ENCODE results near the gene VENTX.

The VENTX gene

DNA sequence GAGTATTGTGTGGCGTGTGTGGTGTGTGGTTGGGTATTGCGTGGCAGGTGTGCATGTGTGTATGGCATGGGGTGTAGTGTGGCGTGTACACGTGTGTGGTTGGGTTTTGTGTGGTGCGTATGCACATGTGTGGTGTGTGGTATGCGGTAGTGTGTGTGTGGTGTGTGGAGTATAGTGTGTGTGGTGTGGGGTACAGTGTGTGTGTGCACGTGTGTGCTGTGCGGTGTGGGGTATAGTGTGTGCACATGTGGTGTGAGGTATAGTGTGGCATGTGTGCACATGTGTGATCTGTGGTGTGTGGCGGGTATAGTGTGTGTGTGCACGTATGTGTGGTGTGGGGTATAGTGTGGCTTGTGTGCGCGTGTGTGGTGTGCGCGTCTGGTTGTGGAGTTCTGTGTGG is 28.5 kb upstream of the VENTX start:
- no peak overlapping the region for H3K27ac ChIP-seq (ENCODE audit: insufficient read depth, low read depth, low read length, poor library complexity, severe bottlenecking)
- no peak overlapping the region for H3K4me3 ChIP-seq (ENCODE audit: insufficient read depth, low read depth, low read length)
- no peaks in the 10 kb centered on the region for H3K9me3 ChIP-seq (ENCODE audit: control insufficient read depth, low read length)
- H3K27me3 ChIP-seq (ENCODE audit: control insufficient read depth, insufficient read depth, low read length, poor library complexity, severe bottlenecking), result no peaks in the 10 kb centered on the region
- no peaks in the 10 kb centered on the region for H3K4me1 ChIP-seq (ENCODE audit: control insufficient read depth, insufficient read depth, low read length)
- H3K36me3 ChIP-seq (ENCODE audit: control insufficient read depth, insufficient read depth, low read length), result no peaks in the 10 kb centered on the region
- 94% methylated on average over 14 of the region's 14 CpGs for WGBS, 2 experiments

- Histone ChIP-seq H3K4me3 (ENCODE audit: insufficient read depth, low read depth, low read length) (no peak overlapping the region), H3K27ac (ENCODE audit: insufficient read depth, low read depth, low read length, poor library complexity, severe bottlenecking) (no peak overlapping the region), H3K36me3 (ENCODE audit: control insufficient read depth, insufficient read depth, low read length) (no peaks in the 10 kb centered on the region), H3K9me3 (ENCODE audit: control insufficient read depth, low read length) (no peaks in the 10 kb centered on the region), H3K4me1 (ENCODE audit: control insufficient read depth, insufficient read depth, low read length) (no peaks in the 10 kb centered on the region), H3K27me3 (ENCODE audit: control insufficient read depth, insufficient read depth, low read length, poor library complexity, severe bottlenecking) (no peaks in the 10 kb centered on the region)
- WGBS, 2 experiments, result 89 to 90% methylated on average over 20 of the region's 20 CpGs
Measured at GRCh38 chr10:133209641-133210040, 28.0 kb upstream of the VENTX start.

DNA sequence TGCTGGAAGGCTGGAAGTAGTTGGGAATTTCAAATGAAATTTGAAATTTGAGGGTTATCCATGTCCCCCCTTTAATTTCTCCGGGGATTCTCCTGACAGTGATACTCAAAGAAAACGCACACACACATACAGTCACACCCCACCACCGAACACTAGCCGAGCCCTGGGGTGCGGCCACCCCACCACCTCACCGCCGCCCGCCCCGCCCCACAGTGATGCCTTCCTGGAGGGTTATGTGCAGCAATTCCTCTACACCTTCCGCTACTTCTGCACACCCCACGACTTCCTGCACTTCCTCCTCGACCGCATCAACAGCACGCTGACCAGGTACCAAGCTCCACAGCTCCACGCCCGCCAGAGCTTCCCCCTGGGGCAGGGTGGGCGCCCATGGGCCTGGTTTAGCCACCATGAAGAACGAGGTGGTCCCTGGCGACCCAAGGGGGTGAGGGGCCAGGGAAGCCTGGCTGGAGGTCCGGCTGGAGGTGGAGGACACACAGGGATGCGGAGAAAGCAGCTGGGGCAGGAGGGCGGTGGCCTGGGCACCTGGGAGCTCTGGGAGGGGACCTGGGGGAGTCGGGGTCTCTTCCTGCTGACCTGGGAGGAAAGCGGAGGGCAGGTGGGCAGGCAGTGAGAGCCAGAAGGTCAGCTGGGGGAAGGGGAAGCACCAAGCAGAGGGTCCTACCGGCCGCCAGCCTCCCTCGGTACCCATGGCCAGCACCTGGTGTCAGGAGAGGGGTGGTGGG is 27.1 kb upstream of the VENTX start:
- Histone ChIP-seq H3K27me3 (ENCODE audit: control insufficient read depth, insufficient read depth, low read length, poor library complexity, severe bottlenecking) (no peaks in the 10 kb centered on the region), H3K9me3 (ENCODE audit: control insufficient read depth, low read length) (no peaks in the 10 kb centered on the region), H3K4me3 (ENCODE audit: insufficient read depth, low read depth, low read length) (no peak overlapping the region), H3K4me1 (ENCODE audit: control insufficient read depth, insufficient read depth, low read length) (no peaks in the 10 kb centered on the region), H3K27ac (ENCODE audit: insufficient read depth, low read depth, low read length, poor library complexity, severe bottlenecking) (no peak overlapping the region), H3K36me3 (ENCODE audit: control insufficient read depth, insufficient read depth, low read length) (no peaks in the 10 kb centered on the region)
- 94 to 95% methylated on average over 27 of the region's 27 CpGs for WGBS, 2 experiments

DNA sequence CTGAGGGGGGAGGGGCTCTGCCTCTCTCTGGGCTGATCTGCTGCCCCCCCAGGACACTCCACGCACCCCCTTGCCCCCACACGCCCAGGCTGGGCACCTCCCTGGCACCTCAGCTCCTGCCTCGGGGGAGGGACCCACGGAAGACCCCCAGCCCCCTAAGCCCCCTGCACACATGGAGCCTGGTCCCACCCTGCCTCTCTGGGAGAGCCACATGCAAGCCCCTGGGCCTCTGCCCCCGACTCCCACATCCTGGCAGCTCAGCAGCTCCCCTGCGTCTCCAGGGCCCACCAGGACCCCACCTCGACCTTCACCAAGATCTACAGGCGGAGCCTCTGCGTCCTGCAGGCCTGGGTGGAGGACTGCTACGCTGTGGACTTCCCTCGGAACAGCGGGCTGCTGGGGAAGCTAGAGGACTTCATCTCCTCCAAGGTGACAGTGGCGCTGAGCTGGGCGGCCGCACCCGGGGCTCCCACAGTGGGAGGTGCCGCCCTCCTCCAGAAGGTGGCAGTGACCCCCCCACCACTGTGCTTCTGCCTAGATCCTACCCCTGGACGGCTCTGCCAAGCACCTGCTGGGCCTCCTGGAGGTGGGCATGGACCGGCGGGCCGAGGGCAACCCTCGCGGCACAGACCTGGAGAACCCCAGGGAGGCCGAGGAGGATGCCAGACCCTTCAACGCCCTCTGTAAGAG is 26.4 kb upstream of the VENTX start:
- Histone ChIP-seq H3K4me3 (ENCODE audit: insufficient read depth, low read depth, low read length) (no peak overlapping the region), H3K4me1 (ENCODE audit: control insufficient read depth, insufficient read depth, low read length) (no peaks in the 10 kb centered on the region), H3K36me3 (ENCODE audit: control insufficient read depth, insufficient read depth, low read length) (no peaks in the 10 kb centered on the region), H3K27ac (ENCODE audit: insufficient read depth, low read depth, low read length, poor library complexity, severe bottlenecking) (no peak overlapping the region), H3K9me3 (ENCODE audit: control insufficient read depth, low read length) (no peaks in the 10 kb centered on the region), H3K27me3 (ENCODE audit: control insufficient read depth, insufficient read depth, low read length, poor library complexity, severe bottlenecking) (no peaks in the 10 kb centered on the region)
- WGBS, 2 experiments, result 92 to 94% methylated on average over 25 of the region's 25 CpGs

DNA sequence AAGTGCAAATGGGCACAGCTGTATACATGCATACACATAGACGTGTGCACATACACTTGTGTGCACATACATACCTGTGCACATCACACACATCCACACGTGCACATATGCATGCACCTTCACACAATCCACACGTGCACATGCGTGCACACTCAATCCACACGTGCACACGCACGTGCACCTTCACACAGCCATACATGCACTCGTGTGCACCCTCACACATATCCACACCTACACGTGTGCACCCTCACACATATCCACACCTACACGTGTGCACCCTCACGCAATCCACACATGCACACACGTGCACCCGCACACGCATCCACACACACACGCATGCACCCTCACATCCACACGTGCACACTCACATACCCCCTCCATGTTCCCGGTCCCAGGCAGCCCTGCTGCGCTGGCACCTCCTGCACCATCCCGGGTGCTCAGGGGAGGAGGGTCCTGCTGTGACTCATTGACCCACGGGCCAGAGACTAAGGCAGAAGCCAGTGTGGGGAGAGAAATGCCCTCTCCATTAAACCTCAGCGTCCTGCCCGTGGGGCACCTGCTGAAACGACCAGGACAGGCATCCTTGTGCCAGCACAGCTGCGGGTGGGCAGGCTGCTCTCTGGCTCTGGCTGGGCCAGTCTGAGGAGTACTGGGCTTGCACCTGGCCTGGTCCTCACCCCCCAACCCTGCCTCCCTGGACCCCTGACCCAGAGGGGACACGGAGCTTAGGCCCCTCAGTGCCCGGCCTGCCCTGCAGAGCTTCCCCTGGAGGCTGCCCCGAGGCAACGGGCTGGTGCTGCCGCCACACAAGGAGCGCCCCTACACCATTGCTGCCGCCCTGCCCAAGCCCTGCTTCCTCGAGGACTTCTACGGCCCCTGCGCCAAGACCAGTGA is 25.4 kb upstream of the VENTX start:
- Histone ChIP-seq H3K27ac (ENCODE audit: insufficient read depth, low read depth, low read length, poor library complexity, severe bottlenecking) (no peak overlapping the region), H3K4me1 (ENCODE audit: control insufficient read depth, insufficient read depth, low read length) (no peaks in the 10 kb centered on the region), H3K27me3 (ENCODE audit: control insufficient read depth, insufficient read depth, low read length, poor library complexity, severe bottlenecking) (no peaks in the 10 kb centered on the region), H3K9me3 (ENCODE audit: control insufficient read depth, low read length) (no peaks in the 10 kb centered on the region), H3K36me3 (ENCODE audit: control insufficient read depth, insufficient read depth, low read length) (no peaks in the 10 kb centered on the region), H3K4me3 (ENCODE audit: insufficient read depth, low read depth, low read length) (no peak overlapping the region)
- 92 to 95% methylated on average over 34 of the region's 34 CpGs for WGBS, 2 experiments

- H3K4me1 ChIP-seq (ENCODE audit: control insufficient read depth, insufficient read depth, low read length), result no peaks in the 10 kb centered on the region
- 94 to 95% methylated on average over 20 of the region's 20 CpGs for WGBS, 2 experiments
- no peak overlapping the region for H3K27ac ChIP-seq (ENCODE audit: insufficient read depth, low read depth, low read length, poor library complexity, severe bottlenecking)
- no peaks in the 10 kb centered on the region for H3K9me3 ChIP-seq (ENCODE audit: control insufficient read depth, low read length)
- H3K36me3 ChIP-seq (ENCODE audit: control insufficient read depth, insufficient read depth, low read length), result no peaks in the 10 kb centered on the region
- H3K27me3 ChIP-seq (ENCODE audit: control insufficient read depth, insufficient read depth, low read length, poor library complexity, severe bottlenecking), result no peaks in the 10 kb centered on the region
- H3K4me3 ChIP-seq (ENCODE audit: insufficient read depth, low read depth, low read length), result no peak overlapping the region
Measured at GRCh38 chr10:133212853-133213494, 24.7 kb upstream of the VENTX start.

GRCh38 chr10:133213641-133214467 is 23.8 kb upstream of the VENTX start:
- WGBS, 2 experiments, result 90 to 91% methylated on average over 32 of the region's 32 CpGs
- Histone ChIP-seq H3K9me3 (ENCODE audit: control insufficient read depth, low read length) (no peaks in the 10 kb centered on the region), H3K4me3 (ENCODE audit: insufficient read depth, low read depth, low read length) (no peak overlapping the region), H3K36me3 (ENCODE audit: control insufficient read depth, insufficient read depth, low read length) (no peaks in the 10 kb centered on the region), H3K4me1 (ENCODE audit: control insufficient read depth, insufficient read depth, low read length) (no peaks in the 10 kb centered on the region), H3K27me3 (ENCODE audit: control insufficient read depth, insufficient read depth, low read length, poor library complexity, severe bottlenecking) (no peaks in the 10 kb centered on the region), H3K27ac (ENCODE audit: insufficient read depth, low read depth, low read length, poor library complexity, severe bottlenecking) (no peak overlapping the region)

GRCh38 chr10:133214468-133215410 is 22.9 kb upstream of the VENTX start:
- no peaks in the 10 kb centered on the region for H3K36me3 ChIP-seq (ENCODE audit: control insufficient read depth, insufficient read depth, low read length)
- peaks cover 6% of the 10 kb centered on the region for H3K27me3 ChIP-seq (ENCODE audit: control insufficient read depth, insufficient read depth, low read length, poor library complexity, severe bottlenecking)
- no peak overlapping the region for H3K4me3 ChIP-seq (ENCODE audit: insufficient read depth, low read depth, low read length)
- no peak overlapping the region for H3K27ac ChIP-seq (ENCODE audit: insufficient read depth, low read depth, low read length, poor library complexity, severe bottlenecking)
- H3K9me3 ChIP-seq (ENCODE audit: control insufficient read depth, low read length), result no peaks in the 10 kb centered on the region
- WGBS, 2 experiments, result 92 to 93% methylated on average over 28 of the region's 28 CpGs
- H3K4me1 ChIP-seq (ENCODE audit: control insufficient read depth, insufficient read depth, low read length), result no peaks in the 10 kb centered on the region

Data from ectodermal cell (in vitro differentiated cells).